ENCODE data around the gene DAW1. TPM values are rescaled to one million over a fixed set of nuclear protein-coding genes. Genes with fewer than 3 reads are reported as not detected.

Gene DAW1
- under 1 TPM in 2 of 4 donors, not detected in 2; 0.22 to 0.68 TPM for total RNA-seq

GRCh38 chr2:227871375-227871791, at the start of gene DAW1:
DAW1 (plus strand) TSS chr2:227871631; CDS start chr2:227871690, 59 bp downstream.
- TF ChIP-seq CTCF (IDR thresholded peaks at IDR 0.05; ENCODE audit: low read depth): no peak

GRCh38 chr2:227822416-227823003, 48.9 kb upstream of the DAW1 start:
- no peak for TF ChIP-seq CTCF (IDR thresholded peaks at IDR 0.05; ENCODE audit: low read depth)

GRCh38 chr2:227823922-227824321, 47.5 kb upstream of the DAW1 start:
- TF ChIP-seq CTCF (IDR thresholded peaks at IDR 0.05; ENCODE audit: low read depth): no peak

- no peak for TF ChIP-seq CTCF (IDR thresholded peaks at IDR 0.05; ENCODE audit: low read depth)
These were observed 46.7 kb upstream of the DAW1 start for GRCh38 chr2:227824711-227825110.

- no peak for TF ChIP-seq CTCF (IDR thresholded peaks at IDR 0.05; ENCODE audit: low read depth)
These were observed 45.4 kb upstream of the DAW1 start for GRCh38 chr2:227826019-227826521.

- TF ChIP-seq CTCF (IDR thresholded peaks at IDR 0.05; ENCODE audit: low read depth): no peak
These were observed 44.9 kb upstream of the DAW1 start for GRCh38 chr2:227826563-227826962.

GRCh38 chr2:227827143-227827542, 44.3 kb upstream of the DAW1 start:
- no peak for TF ChIP-seq CTCF (IDR thresholded peaks at IDR 0.05; ENCODE audit: low read depth)

Data from subcutaneous adipose tissue (tissue), 4 donors.